Skeletal muscle tissue (tissue), 4 donors: Measurements from ENCODE around the gene ACSF3. TPM values are rescaled to one million over a fixed set of nuclear protein-coding genes. Genes with fewer than 3 reads are reported as not detected.

Experiments used
- H3K27ac ChIP-seq: one replicate; pipeline ENCODE4 v1.7.0; 2013; ENCODE audit warnings: mild to moderate bottlenecking, low read depth, low read length, inconsistent platforms
- H3K27me3 ChIP-seq, 3 donors: one replicate each; pipeline ENCODE4 v1.7.0; 2013; ENCODE audit warnings: low read length in 3 of 3; ENCODE audit not compliant: control insufficient read depth in 3 of 3, insufficient read depth in 3 of 3
- H3K36me3 ChIP-seq, 3 donors: one replicate each; pipeline ENCODE4 v1.7.0; 2013; ENCODE audit warnings: low read length in 3 of 3; ENCODE audit not compliant: control insufficient read depth in 3 of 3, insufficient read depth in 3 of 3
- H3K4me1 ChIP-seq, 3 donors: one replicate each; pipeline ENCODE4 v1.7.0; 2013; ENCODE audit warnings: low read length in 3 of 3, mild to moderate bottlenecking in 3 of 3; ENCODE audit not compliant: control insufficient read depth in 3 of 3, insufficient read depth in 3 of 3
- H3K4me3 ChIP-seq, 3 donors: one replicate each; pipeline ENCODE4 v1.7.0; 2013; ENCODE audit warnings: low read length in 3 of 3
- H3K9ac ChIP-seq, 3 donors: one replicate each; pipeline ENCODE4 v1.7.0; 2013; ENCODE audit warnings: low read length in 3 of 3, mild to moderate bottlenecking in 3 of 3, moderate library complexity in 2 of 3, low read depth in 1 of 3
- H3K9me3 ChIP-seq, 3 donors: one replicate each; pipeline ENCODE4 v1.7.0; 2013; ENCODE audit warnings: low read length in 3 of 3; ENCODE audit not compliant: control insufficient read depth in 3 of 3
- total RNA-seq: library from RNA; depleted of rRNA; stranded (reverse); fragments of >200 nt; gene quantifications from one replicate; pipeline ENCODE4 v1.2.3, GENCODE V29; 2014
- donor health status: Osteomylitis.

Gene ACSF3
- total RNA-seq, 1 donor from 2014 or later, result 12.5 TPM

GRCh38 chr16:89140981-89141883 lies 47.6 kb downstream of the ACSF3 start:
- Histone ChIP-seq H3K9me3 (no peaks in the 10 kb centered on the region), H3K27me3 (no peaks in the 10 kb centered on the region), H3K36me3 (peaks cover 18 to 43% (median 39%) of the 10 kb centered on the region in 3 donors), H3K9ac (no peak overlapping the region), H3K4me3 (no peak overlapping the region), H3K27ac (no peak overlapping the region), H3K4me1 (no peaks in the 10 kb centered on the region)

- Histone ChIP-seq H3K9ac (no peak overlapping the region), H3K27me3 (no peaks in the 10 kb centered on the region), H3K4me1 (no peaks in the 10 kb centered on the region), H3K27ac (no peak overlapping the region), H3K36me3 (peaks cover 22 to 44% (median 38%) of the 10 kb centered on the region in 3 donors), H3K9me3 (no peaks in the 10 kb centered on the region), H3K4me3 (no peak overlapping the region)
Observed at GRCh38 chr16:89141884-89142267, 48.2 kb downstream of the ACSF3 start.

- H3K36me3 ChIP-seq, result peaks cover 22 to 46% (median 38%) of the 10 kb centered on the region in 3 donors
- no peaks in the 10 kb centered on the region for H3K27me3 ChIP-seq
- no peak overlapping the region for H3K9ac ChIP-seq
- no peaks in the 10 kb centered on the region for H3K4me1 ChIP-seq
- H3K4me3 ChIP-seq, result no peak overlapping the region
- H3K27ac ChIP-seq, result no peak overlapping the region
- no peaks in the 10 kb centered on the region for H3K9me3 ChIP-seq
Observed at GRCh38 chr16:89142474-89143195, 49.0 kb downstream of the ACSF3 start.

- no peak overlapping the region for H3K4me3 ChIP-seq
- H3K27me3 ChIP-seq, result no peaks in the 10 kb centered on the region
- no peaks in the 10 kb centered on the region for H3K4me1 ChIP-seq
- no peak overlapping the region for H3K27ac ChIP-seq
- no peaks in the 10 kb centered on the region for H3K9me3 ChIP-seq
- no peak overlapping the region for H3K9ac ChIP-seq
- H3K36me3 ChIP-seq, result peaks cover 22 to 44% (median 38%) of the 10 kb centered on the region in 3 donors
Observed at GRCh38 chr16:89143201-89143741, 49.6 kb downstream of the ACSF3 start.

GRCh38 chr16:89143911-89144675 lies 50.4 kb downstream of the ACSF3 start:
- Histone ChIP-seq H3K27ac (no peak overlapping the region), H3K4me1 (no peaks in the 10 kb centered on the region), H3K9ac (no peak overlapping the region), H3K27me3 (no peaks in the 10 kb centered on the region), H3K36me3 (peaks cover 21 to 52% (median 39%) of the 10 kb centered on the region in 3 donors), H3K9me3 (peaks cover 0 to under 1% (median 0%) of the 10 kb centered on the region in 3 donors), H3K4me3 (no peak overlapping the region)

- Histone ChIP-seq H3K36me3 (peaks cover 25 to 56% (median 43%) of the 10 kb centered on the region in 3 donors), H3K27me3 (no peaks in the 10 kb centered on the region), H3K27ac (no peak overlapping the region), H3K4me1 (no peaks in the 10 kb centered on the region), H3K9me3 (peaks cover 0 to 4% (median 0%) of the 10 kb centered on the region in 3 donors), H3K9ac (no peak overlapping the region), H3K4me3 (no peak overlapping the region)
Observed at GRCh38 chr16:89144681-89145080, 51.0 kb downstream of the ACSF3 start.

- Histone ChIP-seq H3K27me3 (no peaks in the 10 kb centered on the region), H3K9me3 (peaks cover 0 to 4% (median 4%) of the 10 kb centered on the region in 3 donors), H3K36me3 (peaks cover 30 to 59% (median 43%) of the 10 kb centered on the region in 3 donors), H3K4me1 (no peaks in the 10 kb centered on the region), H3K9ac (no peak overlapping the region), H3K27ac (no peak overlapping the region), H3K4me3 (no peak overlapping the region)
Observed at GRCh38 chr16:89145406-89146161, 51.9 kb downstream of the ACSF3 start.

- Histone ChIP-seq H3K27me3 (no peaks in the 10 kb centered on the region), H3K9ac (no peak overlapping the region), H3K27ac (no peak overlapping the region), H3K9me3 (peaks cover 0 to 4% (median 4%) of the 10 kb centered on the region in 3 donors), H3K4me3 (no peak overlapping the region), H3K4me1 (no peaks in the 10 kb centered on the region), H3K36me3 (peaks cover 30 to 63% (median 40%) of the 10 kb centered on the region in 3 donors)
Observed at GRCh38 chr16:89146211-89147005, 52.8 kb downstream of the ACSF3 start.
